ENCODE data around the gene PEX7.
A peak's percentile ranks its signal among the peaks of the same experiment; 100 is the strongest.
"Not testable (repeated sequence)": the region's sequence is repeated elsewhere in the genome, so short reads cannot be mapped to it uniquely, and the experiment has no call there.

PEX7 gene

GRCh38 chr6:136897071-136897470 lies 74.7 kb downstream of the PEX7 start:
- no peak for DNase-seq (ENCODE audit: low read depth)
- no peak overlapping the region for H3K4me3 ChIP-seq (ENCODE audit: low read depth, low read length)
- TF ChIP-seq MYC (IDR thresholded peaks at IDR 0.05; ENCODE audit: low read depth, low read length) (no peak), MAX (IDR thresholded peaks at IDR 0.05; ENCODE audit: low read depth, low read length) (no peak), CTCF (IDR thresholded peaks at IDR 0.05; ENCODE audit: low read depth, low read length) (no peak), POLR2A (IDR thresholded peaks at IDR 0.05; ENCODE audit: extremely low read depth, insufficient read length) (no peak)

- DNase-seq (ENCODE audit: low read depth) = no peak
- TF ChIP-seq MYC (IDR thresholded peaks at IDR 0.05; ENCODE audit: low read depth, low read length) (no peak), POLR2A (IDR thresholded peaks at IDR 0.05; ENCODE audit: extremely low read depth, insufficient read length) (no peak), CTCF (IDR thresholded peaks at IDR 0.05; ENCODE audit: low read depth, low read length) (no peak), MAX (IDR thresholded peaks at IDR 0.05; ENCODE audit: low read depth, low read length) (no peak)
- H3K4me3 ChIP-seq (ENCODE audit: low read depth, low read length) = no peak overlapping the region
Observed at GRCh38 chr6:136901212-136901784, 78.9 kb downstream of the PEX7 start.

GRCh38 chr6:136904477-136904876 lies 82.1 kb downstream of the PEX7 start:
- not testable (repeated sequence) for DNase-seq (ENCODE audit: low read depth); H3K4me3 ChIP-seq (ENCODE audit: low read depth, low read length)

- TF ChIP-seq CTCF (IDR thresholded peaks at IDR 0.05; ENCODE audit: low read depth, low read length) = no peak
- TF ChIP-seq MYC (IDR thresholded peaks at IDR 0.05; ENCODE audit: low read depth, low read length) = no peak
- no peak for TF ChIP-seq MAX (IDR thresholded peaks at IDR 0.05; ENCODE audit: low read depth, low read length)
- TF ChIP-seq POLR2A (IDR thresholded peaks at IDR 0.05; ENCODE audit: extremely low read depth, insufficient read length) = no peak
- no peak overlapping the region for H3K4me3 ChIP-seq (ENCODE audit: low read depth, low read length)
Observed at GRCh38 chr6:136914947-136915346, 92.6 kb downstream of the PEX7 start.

GRCh38 chr6:136918706-136919105 lies 96.3 kb downstream of the PEX7 start:
- no peak overlapping the region for H3K4me3 ChIP-seq (ENCODE audit: low read depth, low read length)
- no peak for DNase-seq (ENCODE audit: low read depth)
- TF ChIP-seq MYC (IDR thresholded peaks at IDR 0.05; ENCODE audit: low read depth, low read length) (no peak), CTCF (IDR thresholded peaks at IDR 0.05; ENCODE audit: low read depth, low read length) (no peak), POLR2A (IDR thresholded peaks at IDR 0.05; ENCODE audit: extremely low read depth, insufficient read length) (no peak), MAX (IDR thresholded peaks at IDR 0.05; ENCODE audit: low read depth, low read length) (no peak)

More at GRCh38 chr6:136914947-136915346, 92.6 kb downstream of the PEX7 start:
- no peak for DNase-seq (ENCODE audit: low read depth)

GRCh38 chr6:136920216-136920615 lies 97.8 kb downstream of the PEX7 start:
- peak; percentile 53 for DNase-seq (ENCODE audit: low read depth)
- H3K4me3 ChIP-seq (ENCODE audit: low read depth, low read length) = no peak overlapping the region
- TF ChIP-seq MAX (IDR thresholded peaks at IDR 0.05; ENCODE audit: low read depth, low read length) (peak; percentile 89), CTCF (IDR thresholded peaks at IDR 0.05; ENCODE audit: low read depth, low read length) (no peak), MYC (IDR thresholded peaks at IDR 0.05; ENCODE audit: low read depth, low read length) (0 out of 2 replicates have a peak, but pooled peaks have one; percentile 15)

Data from NB4 (cell line).